Measurements from ENCODE around the gene CYP4V2.
"Not testable (repeated sequence)": the region's sequence is repeated elsewhere in the genome, so short reads cannot be mapped to it uniquely, and the experiment has no call there.

CYP4V2 gene

DNA sequence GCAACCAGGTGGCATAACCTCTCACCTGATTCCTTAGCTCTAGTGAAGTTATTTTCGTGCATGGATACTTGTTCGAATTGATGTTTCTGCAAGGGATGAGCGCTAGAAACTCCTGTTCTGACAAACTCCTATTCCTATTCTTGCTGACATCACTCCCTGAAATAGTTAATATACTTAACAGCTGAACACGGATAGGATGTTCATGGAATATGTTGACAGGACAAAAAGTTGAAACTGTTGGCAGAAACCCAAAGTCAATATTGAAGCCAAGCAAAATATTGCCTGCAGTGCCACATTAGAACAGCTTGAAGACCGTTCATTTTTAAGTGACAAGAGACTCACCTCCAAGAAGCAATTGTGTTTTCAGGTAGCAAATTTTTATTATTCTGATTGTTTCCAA is 35.9 kb downstream of the CYP4V2 start, which contains the start of gene KLKB1:
KLKB1 (plus strand) TSS at position 287 of the 400 bp plus-strand sequence. CDS start 689 bp downstream, outside the sequence.
- Histone ChIP-seq H3K4me3 (ENCODE audit: low read depth in 1 of 2, low read length in 2 of 2) (peak within 1 kb of the TSS in 1 of 2 donors; percentile 1), H3K27ac (ENCODE audit: low read depth, low read length) (no peak within 1 kb of the TSS), H3K9ac (ENCODE audit: low read depth in 1 of 2, low read length in 2 of 2) (no peak within 1 kb of the TSS)

DNA sequence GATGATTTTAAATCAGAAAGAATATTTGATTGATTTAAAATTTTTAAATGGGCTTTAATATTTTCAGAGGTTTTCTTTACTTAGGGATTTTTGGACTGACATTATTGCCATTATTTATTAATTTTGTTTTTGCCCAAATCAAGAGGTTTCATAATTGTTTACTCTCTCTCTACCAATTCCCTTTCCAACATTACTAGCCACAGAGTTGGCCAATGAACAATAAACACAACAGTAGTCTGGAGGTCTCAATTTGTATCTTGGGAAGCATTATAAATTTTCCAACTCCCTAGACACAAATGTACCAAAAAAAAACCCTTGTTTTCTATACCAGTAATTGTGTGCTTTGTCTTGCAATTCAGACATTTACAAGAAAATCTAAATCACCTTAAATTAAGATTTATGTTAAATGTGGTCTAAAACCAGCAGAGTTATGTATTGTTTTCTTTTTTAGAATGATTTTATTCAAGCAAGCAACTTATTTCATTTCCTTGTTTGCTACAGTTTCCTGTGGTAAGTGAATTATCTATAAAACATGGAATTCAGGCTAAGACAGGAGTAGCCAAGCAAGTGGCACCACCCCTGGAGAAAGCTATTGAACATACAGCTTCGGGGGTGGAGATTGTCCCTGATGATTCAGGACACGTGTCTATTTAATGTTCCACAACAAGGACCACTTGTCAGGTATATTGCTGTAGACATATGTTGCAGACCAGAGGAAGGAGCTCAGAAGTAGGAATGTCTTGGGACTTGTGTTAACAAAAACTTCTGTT is 36.6 kb downstream of the CYP4V2 start:
- Histone ChIP-seq H3K4me1 (ENCODE audit: control insufficient read depth in 1 of 2, insufficient read depth in 2 of 2, low read length in 2 of 2) (peaks cover 7 to 8% of the 10 kb centered on the region in 2 donors), H3K9me3 (ENCODE audit: control insufficient read depth in 1 of 2, low read length in 2 of 2) (peaks cover 8 to 11% of the 10 kb centered on the region in 2 donors), H3K27ac (ENCODE audit: low read depth, low read length) (no peak overlapping the region), H3K9ac (ENCODE audit: low read depth in 1 of 2, low read length in 2 of 2) (no peak overlapping the region), H3K27me3 (ENCODE audit: control insufficient read depth in 1 of 2, insufficient read depth in 2 of 2, low read length in 2 of 2) (no peaks in the 10 kb centered on the region), H3K4me3 (ENCODE audit: low read depth in 1 of 2, low read length in 2 of 2) (peak overlapping the region in 1 of 2 donors; percentile 1), H3K36me3 (ENCODE audit: control insufficient read depth in 1 of 2, insufficient read depth in 2 of 2, low read length in 2 of 2) (no peaks in the 10 kb centered on the region)

More for the DNA sequence above, 35.9 kb downstream of the CYP4V2 start, which contains the start of gene KLKB1:
- H3K36me3 ChIP-seq (ENCODE audit: control insufficient read depth in 1 of 2, insufficient read depth in 2 of 2, low read length in 2 of 2): no peaks in the 10 kb centered on the region
- peaks cover 7 to 8% of the 10 kb centered on the region in 2 donors for H3K4me1 ChIP-seq (ENCODE audit: control insufficient read depth in 1 of 2, insufficient read depth in 2 of 2, low read length in 2 of 2)
- H3K9me3 ChIP-seq (ENCODE audit: control insufficient read depth in 1 of 2, low read length in 2 of 2): peaks cover 8 to 11% of the 10 kb centered on the region in 2 donors
- H3K27me3 ChIP-seq (ENCODE audit: control insufficient read depth in 1 of 2, insufficient read depth in 2 of 2, low read length in 2 of 2): no peaks in the 10 kb centered on the region

DNA sequence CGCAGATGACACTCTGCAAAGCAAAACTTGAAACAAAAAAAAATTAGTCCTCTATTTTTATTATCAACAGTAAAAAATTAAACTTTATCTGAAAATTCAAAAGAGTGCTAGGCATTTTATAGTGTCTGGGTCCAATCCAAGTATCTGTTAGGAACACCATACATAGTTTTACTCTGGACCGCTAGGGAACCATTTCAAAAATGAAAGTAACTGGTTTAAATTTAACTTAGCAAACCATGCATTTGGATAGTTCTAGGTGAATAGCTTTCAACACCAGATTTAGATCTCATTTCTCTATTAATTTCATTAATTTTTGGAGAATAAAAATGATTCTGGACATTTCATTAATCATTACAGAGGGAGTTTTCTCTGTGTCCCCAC is 37.1 kb downstream of the CYP4V2 start:
- peaks cover 7 to 8% of the 10 kb centered on the region in 2 donors for H3K4me1 ChIP-seq (ENCODE audit: control insufficient read depth in 1 of 2, insufficient read depth in 2 of 2, low read length in 2 of 2)
- H3K27me3 ChIP-seq (ENCODE audit: control insufficient read depth in 1 of 2, insufficient read depth in 2 of 2, low read length in 2 of 2): no peaks in the 10 kb centered on the region
- H3K4me3 ChIP-seq (ENCODE audit: low read depth in 1 of 2, low read length in 2 of 2): peak overlapping the region in 1 of 2 donors; percentile 1
- H3K27ac ChIP-seq (ENCODE audit: low read depth, low read length): no peak overlapping the region
- peaks cover 8 to 11% of the 10 kb centered on the region in 2 donors for H3K9me3 ChIP-seq (ENCODE audit: control insufficient read depth in 1 of 2, low read length in 2 of 2)
- H3K9ac ChIP-seq (ENCODE audit: low read depth in 1 of 2, low read length in 2 of 2): no peak overlapping the region
- H3K36me3 ChIP-seq (ENCODE audit: control insufficient read depth in 1 of 2, insufficient read depth in 2 of 2, low read length in 2 of 2): no peaks in the 10 kb centered on the region

DNA sequence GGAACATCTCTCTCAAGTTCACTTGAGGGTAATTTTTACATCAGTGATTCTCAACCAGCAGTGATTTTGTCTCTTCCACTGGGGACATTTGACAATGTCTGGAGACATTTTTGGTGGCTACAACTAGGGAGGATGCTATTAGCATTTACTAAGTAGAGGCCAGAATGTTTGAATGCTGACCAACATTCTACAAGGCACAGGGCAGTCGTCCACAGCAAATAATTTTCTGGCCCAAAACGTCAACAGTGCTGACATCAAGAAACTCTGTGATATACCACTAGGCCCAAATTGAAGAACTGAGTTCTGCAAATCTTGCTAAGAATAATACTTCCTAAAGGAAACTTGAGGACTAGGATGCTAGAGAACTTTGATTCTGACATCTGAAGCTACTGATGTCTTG is 43.0 kb downstream of the CYP4V2 start:
- H3K27me3 ChIP-seq (ENCODE audit: control insufficient read depth in 1 of 2, insufficient read depth in 2 of 2, low read length in 2 of 2): no peaks in the 10 kb centered on the region
- no peak overlapping the region for H3K9ac ChIP-seq (ENCODE audit: low read depth in 1 of 2, low read length in 2 of 2)
- H3K4me3 ChIP-seq (ENCODE audit: low read depth in 1 of 2, low read length in 2 of 2): no peak overlapping the region
- H3K4me1 ChIP-seq (ENCODE audit: control insufficient read depth in 1 of 2, insufficient read depth in 2 of 2, low read length in 2 of 2): no peaks in the 10 kb centered on the region
- H3K27ac ChIP-seq (ENCODE audit: low read depth, low read length): no peak overlapping the region
- H3K36me3 ChIP-seq (ENCODE audit: control insufficient read depth in 1 of 2, insufficient read depth in 2 of 2, low read length in 2 of 2): no peaks in the 10 kb centered on the region
- no peaks in the 10 kb centered on the region for H3K9me3 ChIP-seq (ENCODE audit: control insufficient read depth in 1 of 2, low read length in 2 of 2)

DNA sequence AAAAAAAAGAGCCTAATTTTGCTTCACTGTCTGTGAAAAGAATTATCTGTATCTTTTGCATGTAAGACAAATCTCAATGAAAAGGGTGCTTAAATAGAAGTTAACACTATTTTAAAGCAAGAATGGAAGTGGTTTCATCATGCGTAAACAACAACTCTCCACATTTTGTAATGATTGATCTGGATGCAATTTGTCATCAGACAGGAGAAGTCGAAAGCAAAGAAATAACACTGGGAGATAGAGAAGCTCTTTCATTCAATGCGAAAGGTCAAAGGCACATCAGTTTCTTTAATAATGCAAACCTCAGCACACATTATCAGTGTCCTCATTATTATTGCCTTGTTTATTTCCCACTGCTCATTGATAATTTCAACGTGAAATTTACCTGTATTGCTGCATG is 44.8 kb downstream of the CYP4V2 start:
- Histone ChIP-seq H3K4me1 (ENCODE audit: control insufficient read depth in 1 of 2, insufficient read depth in 2 of 2, low read length in 2 of 2) (no peaks in the 10 kb centered on the region), H3K4me3 (ENCODE audit: low read depth in 1 of 2, low read length in 2 of 2) (no peak overlapping the region), H3K27ac (ENCODE audit: low read depth, low read length) (no peak overlapping the region), H3K9me3 (ENCODE audit: control insufficient read depth in 1 of 2, low read length in 2 of 2) (no peaks in the 10 kb centered on the region), H3K36me3 (ENCODE audit: control insufficient read depth in 1 of 2, insufficient read depth in 2 of 2, low read length in 2 of 2) (no peaks in the 10 kb centered on the region), H3K27me3 (ENCODE audit: control insufficient read depth in 1 of 2, insufficient read depth in 2 of 2, low read length in 2 of 2) (no peaks in the 10 kb centered on the region), H3K9ac (ENCODE audit: low read depth in 1 of 2, low read length in 2 of 2) (no peak overlapping the region)

DNA sequence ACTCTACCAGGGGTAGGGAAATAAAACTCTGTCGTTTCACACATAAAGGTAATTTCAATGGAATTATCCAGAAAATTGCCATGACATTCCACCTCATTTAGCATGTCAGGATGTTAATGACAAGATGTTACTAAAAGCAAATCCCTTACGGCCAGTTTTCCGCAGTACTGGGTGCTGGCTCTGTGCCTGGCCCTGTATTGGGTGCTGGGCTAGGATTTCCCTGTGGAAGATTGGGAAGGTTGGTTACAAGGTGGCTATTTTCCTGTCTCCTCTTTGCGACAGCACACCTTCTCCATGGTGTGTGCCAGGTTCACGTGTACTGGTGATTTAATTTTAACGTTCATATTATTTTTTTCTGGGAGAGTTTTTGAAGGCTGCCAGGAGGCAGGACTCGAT is 49.1 kb downstream of the CYP4V2 start:
- H3K9ac ChIP-seq (ENCODE audit: low read depth in 1 of 2, low read length in 2 of 2): no peak overlapping the region
- H3K27me3 ChIP-seq (ENCODE audit: control insufficient read depth in 1 of 2, insufficient read depth in 2 of 2, low read length in 2 of 2): no peaks in the 10 kb centered on the region
- no peak overlapping the region for H3K4me3 ChIP-seq (ENCODE audit: low read depth in 1 of 2, low read length in 2 of 2)
- H3K9me3 ChIP-seq (ENCODE audit: control insufficient read depth in 1 of 2, low read length in 2 of 2): no peaks in the 10 kb centered on the region
- H3K36me3 ChIP-seq (ENCODE audit: control insufficient read depth in 1 of 2, insufficient read depth in 2 of 2, low read length in 2 of 2): no peaks in the 10 kb centered on the region
- H3K4me1 ChIP-seq (ENCODE audit: control insufficient read depth in 1 of 2, insufficient read depth in 2 of 2, low read length in 2 of 2): no peaks in the 10 kb centered on the region
- no peak overlapping the region for H3K27ac ChIP-seq (ENCODE audit: low read depth, low read length)

DNA sequence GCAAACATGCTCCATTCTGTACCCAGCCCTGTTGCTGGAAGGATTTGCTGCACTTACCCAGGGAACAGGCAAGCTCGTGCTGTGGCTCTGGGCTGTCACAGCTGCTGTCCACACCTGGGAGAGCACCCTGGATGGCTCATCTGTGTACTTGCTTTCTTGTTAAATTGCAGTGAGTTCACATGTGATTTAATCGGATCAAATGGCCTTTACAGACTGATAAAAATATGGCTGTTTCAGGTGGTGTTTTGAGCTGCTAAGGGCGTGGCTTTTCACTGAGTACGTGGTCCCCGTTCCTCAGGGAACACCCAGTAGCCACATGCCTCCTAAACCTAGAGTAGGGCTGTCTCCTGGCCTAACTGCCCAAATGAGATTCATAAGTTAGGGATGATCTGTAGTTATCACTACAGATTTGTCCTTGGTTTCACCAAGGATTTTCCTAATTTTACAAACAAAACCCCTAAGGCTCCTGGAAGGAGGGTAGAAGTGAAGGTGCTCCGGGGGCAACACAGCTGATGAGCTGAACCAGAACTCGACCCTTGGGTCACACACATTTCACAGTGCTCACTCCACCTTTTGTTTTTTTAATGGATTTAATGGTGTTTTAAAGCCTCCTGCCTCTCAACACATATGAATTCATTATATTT is 49.6 kb downstream of the CYP4V2 start:
- no peaks in the 10 kb centered on the region for H3K4me1 ChIP-seq (ENCODE audit: control insufficient read depth in 1 of 2, insufficient read depth in 2 of 2, low read length in 2 of 2)
- H3K27ac ChIP-seq (ENCODE audit: low read depth, low read length): no peak overlapping the region
- H3K9ac ChIP-seq (ENCODE audit: low read depth in 1 of 2, low read length in 2 of 2): no peak overlapping the region
- no peaks in the 10 kb centered on the region for H3K36me3 ChIP-seq (ENCODE audit: control insufficient read depth in 1 of 2, insufficient read depth in 2 of 2, low read length in 2 of 2)
- H3K9me3 ChIP-seq (ENCODE audit: control insufficient read depth in 1 of 2, low read length in 2 of 2): no peaks in the 10 kb centered on the region
- H3K27me3 ChIP-seq (ENCODE audit: control insufficient read depth in 1 of 2, insufficient read depth in 2 of 2, low read length in 2 of 2): no peaks in the 10 kb centered on the region
- H3K4me3 ChIP-seq (ENCODE audit: low read depth in 1 of 2, low read length in 2 of 2): no peak overlapping the region

DNA sequence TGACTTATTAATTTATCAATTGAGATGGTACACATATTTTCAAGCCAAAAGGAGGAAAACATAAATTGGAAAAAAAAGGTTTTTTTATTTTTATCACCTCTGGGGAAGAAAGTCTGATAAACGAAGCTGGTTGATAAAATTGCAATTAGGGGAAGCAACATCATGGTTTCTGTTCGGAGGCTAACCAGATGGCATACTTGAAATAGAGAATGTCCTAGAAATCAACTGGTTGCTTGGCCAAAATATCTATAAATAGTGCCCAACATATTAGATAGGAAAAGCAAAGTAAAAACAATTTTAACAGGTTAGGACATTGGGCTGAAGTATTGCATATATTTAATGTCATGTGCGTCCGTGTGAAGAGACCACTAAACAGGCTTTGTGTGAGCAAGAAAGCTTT is 50.2 kb downstream of the CYP4V2 start:
- no peak overlapping the region for H3K9ac ChIP-seq (ENCODE audit: low read depth in 1 of 2, low read length in 2 of 2)
- H3K4me3 ChIP-seq (ENCODE audit: low read depth in 1 of 2, low read length in 2 of 2): no peak overlapping the region
- H3K27ac ChIP-seq (ENCODE audit: low read depth, low read length): no peak overlapping the region
- no peaks in the 10 kb centered on the region for H3K4me1 ChIP-seq (ENCODE audit: control insufficient read depth in 1 of 2, insufficient read depth in 2 of 2, low read length in 2 of 2)
- H3K9me3 ChIP-seq (ENCODE audit: control insufficient read depth in 1 of 2, low read length in 2 of 2): no peaks in the 10 kb centered on the region
- H3K27me3 ChIP-seq (ENCODE audit: control insufficient read depth in 1 of 2, insufficient read depth in 2 of 2, low read length in 2 of 2): no peaks in the 10 kb centered on the region
- H3K36me3 ChIP-seq (ENCODE audit: control insufficient read depth in 1 of 2, insufficient read depth in 2 of 2, low read length in 2 of 2): no peaks in the 10 kb centered on the region

DNA sequence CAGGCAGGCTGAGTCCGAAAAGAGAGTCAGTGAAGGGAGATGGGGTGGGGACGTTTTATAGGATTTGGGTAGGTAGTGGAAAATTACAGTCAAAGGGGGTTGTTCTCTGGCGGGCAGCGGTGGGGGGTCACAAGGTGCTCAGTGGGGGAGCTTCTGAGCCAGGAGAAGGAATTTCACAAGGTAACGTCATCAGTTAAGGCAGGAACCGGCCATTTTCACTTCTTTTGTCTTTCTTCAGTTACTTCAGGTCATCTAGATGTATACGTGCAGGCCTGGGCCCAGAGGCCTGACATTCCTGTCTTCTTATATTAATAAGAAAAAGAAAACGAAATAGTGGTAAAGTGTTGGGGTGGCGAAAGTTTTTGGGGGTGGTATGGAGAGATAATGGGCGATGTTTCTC is 50.7 kb downstream of the CYP4V2 start:
- not testable (repeated sequence) for H3K9ac ChIP-seq (ENCODE audit: low read depth in 1 of 2, low read length in 2 of 2); H3K27ac ChIP-seq (ENCODE audit: low read depth, low read length); H3K4me1 ChIP-seq (ENCODE audit: control insufficient read depth in 1 of 2, insufficient read depth in 2 of 2, low read length in 2 of 2); H3K4me3 ChIP-seq (ENCODE audit: low read depth in 1 of 2, low read length in 2 of 2); H3K9me3 ChIP-seq (ENCODE audit: control insufficient read depth in 1 of 2, low read length in 2 of 2); H3K36me3 ChIP-seq (ENCODE audit: control insufficient read depth in 1 of 2, insufficient read depth in 2 of 2, low read length in 2 of 2); H3K27me3 ChIP-seq (ENCODE audit: control insufficient read depth in 1 of 2, insufficient read depth in 2 of 2, low read length in 2 of 2)

DNA sequence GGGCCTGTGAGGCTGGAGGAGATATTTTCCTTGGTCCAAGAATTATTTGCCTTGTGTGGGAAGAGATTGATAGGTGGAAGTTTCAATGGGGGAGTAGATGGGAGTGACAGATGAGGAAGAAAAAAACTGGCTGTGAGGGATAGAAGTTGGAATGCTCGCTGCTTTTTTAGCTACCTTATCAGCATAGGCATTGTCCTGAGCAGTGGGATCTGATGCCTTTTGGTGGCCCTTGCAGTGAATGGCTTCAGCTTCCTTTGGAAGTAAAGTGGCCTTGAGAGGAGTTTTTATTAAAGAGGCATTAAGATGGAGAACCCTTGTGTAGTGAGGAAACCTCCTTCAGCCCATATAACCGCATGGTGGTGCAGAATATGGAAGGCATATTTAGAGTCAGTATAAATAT is 52.0 kb downstream of the CYP4V2 start:
- H3K9me3 ChIP-seq (ENCODE audit: control insufficient read depth in 1 of 2, low read length in 2 of 2): no peaks in the 10 kb centered on the region
- H3K4me3 ChIP-seq (ENCODE audit: low read depth in 1 of 2, low read length in 2 of 2): no peak overlapping the region
- H3K4me1 ChIP-seq (ENCODE audit: control insufficient read depth in 1 of 2, insufficient read depth in 2 of 2, low read length in 2 of 2): no peaks in the 10 kb centered on the region
- H3K27ac ChIP-seq (ENCODE audit: low read depth, low read length): no peak overlapping the region
- H3K36me3 ChIP-seq (ENCODE audit: control insufficient read depth in 1 of 2, insufficient read depth in 2 of 2, low read length in 2 of 2): no peaks in the 10 kb centered on the region
- no peaks in the 10 kb centered on the region for H3K27me3 ChIP-seq (ENCODE audit: control insufficient read depth in 1 of 2, insufficient read depth in 2 of 2, low read length in 2 of 2)
- H3K9ac ChIP-seq (ENCODE audit: low read depth in 1 of 2, low read length in 2 of 2): no peak overlapping the region

All from duodenal mucosa (tissue), 2 donors.